Measurements from ENCODE around the gene RRP8. TPM values are rescaled to one million over a fixed set of nuclear protein-coding genes. Genes with fewer than 3 reads are reported as not detected.

RRP8 gene
- polyA plus RNA-seq, 1 donor, result 21.2 TPM

DNA sequence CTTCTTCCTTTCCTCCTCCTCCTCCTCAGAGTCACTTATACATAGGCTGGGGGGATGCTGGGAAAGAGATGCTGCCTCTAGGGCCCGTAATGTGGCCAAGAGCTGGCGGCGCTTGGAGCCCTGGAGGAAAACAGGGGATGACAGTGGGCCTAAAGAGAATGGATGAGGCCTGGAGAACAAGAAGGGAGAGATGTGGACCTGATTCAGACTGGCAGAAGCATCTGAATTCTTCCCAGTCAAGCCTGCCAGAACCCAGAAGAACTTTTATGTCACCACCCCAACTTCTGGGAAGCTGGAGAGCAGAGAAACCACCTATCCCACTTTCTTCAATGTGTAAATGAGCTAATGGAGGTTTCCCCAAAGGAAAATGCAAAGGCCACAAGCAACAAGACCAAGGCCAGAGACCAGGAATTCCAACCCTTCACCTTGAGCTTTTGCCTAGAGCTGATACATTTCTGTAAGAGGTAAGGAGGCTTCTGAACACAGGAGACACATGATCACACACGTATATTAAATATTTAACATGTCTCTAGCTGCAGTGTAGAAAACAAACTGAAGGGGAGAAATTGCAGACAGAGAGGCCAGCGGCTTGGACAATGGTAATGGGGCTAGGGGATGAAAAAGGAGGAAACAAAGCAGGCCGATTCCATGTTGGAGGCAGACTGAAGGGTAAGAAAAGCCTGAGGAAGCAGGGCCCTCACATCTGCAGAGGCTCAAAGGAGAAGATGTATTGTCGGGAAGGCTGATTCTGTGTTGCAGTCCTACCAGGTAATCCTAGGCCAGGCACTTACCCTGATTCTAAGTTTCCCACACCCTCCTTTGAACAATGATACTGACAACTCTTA is 1.1 kb downstream of the RRP8 start:
- no peak for DNase-seq

DNA sequence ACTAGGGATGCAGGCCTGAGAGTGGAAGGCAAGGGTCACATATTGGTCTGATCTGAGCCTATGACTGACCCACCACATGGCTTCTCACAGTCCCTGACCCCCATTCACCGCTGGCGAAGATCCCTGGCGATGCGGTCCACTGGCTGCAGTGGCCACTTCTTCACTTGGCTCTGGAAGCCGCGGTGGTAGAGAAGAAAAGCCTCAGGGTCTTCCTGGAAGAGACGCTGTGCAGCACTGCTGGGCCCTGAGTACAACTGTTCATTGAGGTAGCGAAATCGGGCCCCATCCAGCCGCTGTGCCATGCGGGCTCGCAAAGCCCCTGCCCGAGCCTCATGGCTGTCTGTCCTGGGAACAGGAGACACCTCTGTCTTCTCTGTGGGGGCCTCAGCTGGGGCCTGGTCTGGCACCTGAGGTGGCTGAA is 2.4 kb downstream of the RRP8 start:
- no peak for DNase-seq

DNA sequence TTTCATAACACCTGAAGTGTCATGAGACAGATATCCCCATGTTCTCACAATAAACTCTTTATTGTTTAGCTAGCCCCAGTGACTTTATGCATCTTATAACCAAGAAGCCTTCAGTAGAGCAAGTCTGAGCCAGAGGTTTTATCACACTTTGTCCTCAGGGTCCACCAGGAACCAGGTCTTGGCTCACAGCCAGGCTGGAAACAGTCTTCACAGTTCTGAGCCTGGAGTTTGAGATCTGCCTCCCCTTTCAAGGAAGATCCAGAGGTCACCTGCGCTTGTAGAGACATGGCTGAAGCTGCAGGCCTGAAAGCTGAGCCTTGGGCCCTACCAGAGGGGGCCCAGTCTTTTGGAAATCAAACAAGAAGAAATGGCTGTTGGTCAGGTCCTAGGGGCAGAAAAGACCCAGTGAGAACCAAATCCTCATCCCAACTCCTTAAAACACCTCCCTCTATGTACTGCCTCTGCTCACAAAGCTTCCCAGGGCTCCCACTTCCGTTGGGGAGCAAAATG is 3.5 kb downstream of the RRP8 start:
- no peak for DNase-seq

DNA sequence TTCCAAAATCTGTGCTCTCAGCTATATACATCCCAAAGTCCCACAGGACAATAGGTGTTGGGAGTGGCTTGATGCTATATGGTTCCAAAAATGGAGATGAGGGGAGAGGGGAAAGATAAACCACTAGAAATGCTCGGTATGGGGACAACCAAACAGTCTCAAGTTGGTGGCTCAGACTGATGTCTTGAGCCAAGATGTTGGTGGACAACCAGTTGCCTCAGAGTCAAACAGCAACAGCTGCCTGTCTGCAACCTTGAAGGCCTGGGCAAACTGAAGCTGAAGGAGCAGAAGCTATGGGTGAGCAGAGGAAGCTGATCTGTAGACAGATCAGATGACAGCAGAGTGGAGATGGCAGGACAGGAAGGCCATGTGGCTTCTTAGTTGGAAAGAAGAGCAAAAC is 4.0 kb downstream of the RRP8 start:
- no peak for DNase-seq

DNA sequence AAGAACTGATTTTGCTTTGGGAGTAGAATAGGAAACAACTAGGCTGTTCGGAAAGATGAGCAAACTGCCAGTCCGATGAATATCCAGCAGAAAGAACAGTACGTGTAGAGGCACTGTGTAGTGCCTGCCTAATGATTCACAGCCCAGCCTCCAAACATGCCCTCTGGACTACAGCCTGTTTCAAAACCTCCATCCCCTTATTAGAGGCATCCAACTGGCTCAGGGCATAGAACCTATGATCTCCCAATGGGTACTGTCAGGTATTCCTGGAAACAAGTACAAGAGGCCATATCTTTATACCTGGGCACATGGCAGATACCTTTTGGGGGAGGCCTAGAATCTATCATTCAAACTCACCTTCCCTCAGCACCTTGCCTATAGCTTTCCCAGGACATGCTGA is 4.9 kb downstream of the RRP8 start:
- DNase-seq, result no peak

DNA sequence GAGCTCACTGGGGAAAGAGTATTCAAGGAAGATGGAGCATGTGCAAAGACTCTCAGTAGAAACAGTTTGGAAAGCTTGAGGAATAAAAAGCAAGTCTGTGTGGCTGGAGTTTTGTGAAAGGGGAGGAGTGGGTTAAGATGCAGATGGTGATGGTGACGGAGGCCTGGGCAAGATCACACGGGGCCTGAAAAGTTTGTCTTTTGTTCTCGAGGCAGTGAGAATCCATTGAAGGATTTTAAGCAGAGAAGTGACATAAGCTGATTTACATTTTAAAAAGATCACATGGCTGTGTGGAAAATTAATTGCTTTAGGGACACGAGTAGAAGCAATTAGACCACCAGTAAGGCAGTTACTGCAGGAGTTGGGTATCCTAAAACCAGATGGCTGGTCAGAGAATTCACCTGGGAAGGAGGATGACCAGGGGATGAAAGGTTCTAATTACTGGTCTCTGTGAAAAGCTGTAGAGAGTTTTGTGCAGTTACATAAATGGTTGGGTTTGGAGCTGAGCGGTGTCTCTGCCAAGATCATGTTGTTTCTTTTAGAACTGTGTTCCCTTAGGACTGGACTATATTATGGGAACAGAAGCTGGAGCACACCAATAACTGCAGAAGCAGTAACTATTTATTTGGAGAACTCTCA is 7.1 kb downstream of the RRP8 start:
- DNase-seq, result no peak

DNA sequence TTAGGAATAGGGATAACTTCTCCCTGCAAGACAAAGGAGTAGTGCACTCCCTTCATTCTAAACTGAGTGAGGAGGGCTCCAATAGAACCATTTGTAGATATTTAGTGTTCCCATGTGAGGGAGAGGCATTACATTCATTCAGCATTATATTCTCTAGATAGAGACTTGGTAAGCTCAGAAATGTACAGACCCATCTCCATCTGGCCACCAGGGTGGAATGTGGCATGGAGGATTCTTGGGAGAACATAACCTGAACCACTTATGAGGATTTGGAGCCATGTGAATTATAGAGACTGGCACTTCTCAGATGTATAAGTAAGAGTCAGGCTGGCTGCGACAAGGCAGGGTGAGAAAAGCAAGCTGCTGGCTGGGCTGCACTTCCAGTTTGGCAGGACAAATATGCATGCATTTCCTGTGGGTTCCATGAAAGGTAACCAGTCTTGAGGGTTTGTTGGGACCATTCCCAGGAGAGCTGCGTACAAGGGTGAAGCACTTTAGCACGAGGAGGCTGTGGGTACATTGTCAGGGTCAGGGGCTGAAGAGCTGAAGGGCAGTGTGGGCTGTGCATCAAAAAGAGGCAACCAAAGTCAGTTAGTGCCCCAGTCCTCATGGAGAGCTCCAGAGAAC is 9.2 kb downstream of the RRP8 start:
- DNase-seq, result no peak

DNA sequence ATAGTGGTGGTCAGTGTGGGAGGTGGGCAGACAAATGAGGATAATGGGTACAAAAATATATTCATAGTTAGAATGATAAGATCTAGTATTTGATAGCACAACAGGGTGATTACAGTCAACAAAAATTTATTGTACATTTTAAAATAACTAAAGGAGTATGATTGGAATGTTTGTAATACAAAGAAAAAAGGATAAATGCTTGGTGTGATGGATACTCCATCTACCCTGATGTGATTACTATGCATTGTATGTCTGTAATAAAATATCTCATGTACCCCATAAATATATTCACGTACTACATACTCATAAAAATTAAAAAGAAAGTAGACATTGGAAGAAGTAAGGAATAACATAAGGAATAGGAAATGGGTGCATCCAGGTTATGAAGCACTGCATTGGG is 15.4 kb downstream of the RRP8 start:
- no peak for DNase-seq

DNA sequence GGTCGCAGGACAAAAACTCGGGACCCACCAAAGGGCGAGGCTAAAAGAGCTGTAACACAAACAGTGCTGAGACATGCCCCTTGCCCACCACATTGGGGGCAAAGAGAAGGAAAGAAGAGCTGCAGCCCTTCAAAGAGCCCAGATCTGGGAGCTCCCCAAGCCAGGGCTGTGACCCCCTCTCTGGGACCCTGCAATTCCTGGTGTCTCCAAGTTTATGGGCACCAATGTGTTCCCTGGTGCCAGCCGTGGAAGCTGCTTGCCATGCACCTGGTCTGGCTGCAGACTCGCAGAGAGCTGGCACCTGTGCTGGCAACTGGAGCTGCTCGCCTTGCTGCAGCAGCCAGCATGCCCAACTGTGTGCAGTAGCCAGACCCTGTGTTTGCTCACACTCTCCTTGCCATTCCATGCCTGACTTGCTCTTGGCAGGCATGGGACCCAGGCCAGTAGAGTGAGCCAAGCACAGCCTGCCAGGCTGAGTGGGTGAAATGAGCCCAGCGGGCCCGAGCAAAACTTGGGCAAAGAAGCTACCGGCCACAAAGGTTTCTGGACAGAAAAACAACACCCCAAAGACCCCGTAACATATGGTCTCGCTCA is 16.0 kb downstream of the RRP8 start:
- DNase-seq, result no peak

DNA sequence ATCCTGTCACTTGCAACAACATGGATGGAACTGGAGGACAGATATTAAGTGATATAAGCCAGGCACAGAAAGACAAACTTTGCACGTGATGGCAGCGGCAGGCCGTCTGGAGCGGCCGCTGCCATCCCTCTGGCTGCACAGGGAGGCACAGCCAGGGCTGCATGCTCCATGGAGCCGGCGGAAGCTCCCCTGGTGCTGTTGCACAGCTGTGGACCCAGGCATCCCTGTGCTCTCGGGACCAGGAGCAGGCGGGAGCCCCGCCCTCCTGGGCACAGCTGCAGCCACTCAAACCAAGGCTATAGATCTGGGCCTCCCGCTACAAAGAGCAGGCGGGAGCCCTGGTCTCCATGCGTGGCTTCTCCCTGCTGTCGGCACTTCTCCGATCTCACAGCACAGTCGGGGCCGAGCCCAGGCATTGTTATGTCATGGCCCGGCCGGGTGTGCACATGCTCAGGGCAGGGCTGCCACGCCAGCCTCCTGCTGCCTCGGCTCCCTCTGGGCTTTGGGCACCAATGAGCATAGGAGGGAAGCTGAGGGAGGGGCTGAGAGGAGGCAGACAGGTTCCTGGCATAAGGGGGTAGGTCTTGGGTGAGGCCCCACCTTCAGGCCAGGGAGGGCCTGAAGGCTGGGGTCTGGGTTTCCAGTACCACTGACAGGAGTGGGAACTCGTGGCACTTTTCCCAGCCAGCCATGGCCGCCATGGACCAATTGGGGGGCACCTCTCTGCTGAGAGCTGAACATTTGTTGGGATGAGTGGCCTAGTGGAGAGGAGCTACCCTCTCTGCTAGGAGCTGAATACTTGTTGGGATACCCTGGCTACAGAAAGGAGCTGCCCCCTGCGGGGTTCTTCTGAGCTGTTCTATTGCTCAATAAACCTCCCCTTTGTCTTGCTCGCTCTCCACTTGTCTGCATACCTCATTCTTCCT is 16.7 kb downstream of the RRP8 start:
- DNase-seq, result no peak

DNA sequence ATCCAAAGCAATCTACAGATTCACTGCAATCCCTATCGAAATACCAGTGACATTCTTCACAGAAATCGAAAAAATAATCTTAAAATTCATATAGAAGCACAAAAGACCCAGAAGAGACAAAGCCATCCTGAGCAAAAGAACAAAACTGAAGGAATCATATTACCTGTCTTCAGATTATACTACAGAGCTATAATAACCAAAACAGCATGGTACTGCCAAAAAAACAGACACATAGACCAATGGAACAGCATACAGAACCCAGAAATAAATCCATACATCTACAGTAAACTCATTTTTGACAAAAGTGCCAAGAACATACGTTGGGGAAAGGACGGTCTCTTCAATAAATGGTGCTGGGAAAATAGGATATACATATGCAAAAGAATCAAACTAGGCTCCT is 18.9 kb downstream of the RRP8 start:
- no peak for DNase-seq

DNA sequence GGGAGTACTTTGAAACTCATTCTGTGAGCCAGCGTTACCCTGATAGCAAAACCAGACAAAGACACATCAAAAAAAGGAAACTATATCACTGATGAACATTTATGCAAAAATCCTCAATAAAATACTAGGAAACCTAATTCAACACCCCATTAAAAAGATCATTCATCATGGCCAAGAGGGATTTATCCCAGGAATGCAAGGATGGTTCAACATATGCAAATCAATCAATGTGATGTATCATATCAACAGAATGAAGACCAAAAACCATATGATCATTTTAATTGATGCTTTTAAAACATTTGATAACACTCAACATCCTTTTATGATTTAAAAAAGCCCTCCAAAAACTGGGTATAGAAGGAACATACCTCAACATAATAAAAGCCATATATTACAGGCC is 19.8 kb downstream of the RRP8 start:
- DNase-seq, result no peak

DNA sequence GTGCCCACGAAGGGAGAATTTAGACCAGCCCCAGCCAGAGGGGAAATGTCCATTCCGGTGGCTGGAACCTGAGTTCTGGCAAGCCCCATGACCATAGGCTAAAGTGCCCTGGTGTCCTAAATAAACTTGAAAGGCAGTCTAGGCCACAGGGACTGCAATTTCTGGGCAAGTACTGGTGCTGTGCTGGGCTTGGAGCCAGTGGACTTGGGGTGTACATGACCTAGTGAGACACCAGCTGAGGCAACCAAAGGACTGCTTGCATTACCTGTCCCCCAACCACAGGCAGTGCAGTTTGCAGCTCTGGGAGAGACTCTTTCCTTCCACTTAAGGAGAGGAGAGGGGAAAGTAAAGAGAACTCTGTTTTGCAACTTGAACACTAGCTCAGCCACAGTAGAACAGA is 23.7 kb downstream of the RRP8 start:
- no peak for DNase-seq

DNA sequence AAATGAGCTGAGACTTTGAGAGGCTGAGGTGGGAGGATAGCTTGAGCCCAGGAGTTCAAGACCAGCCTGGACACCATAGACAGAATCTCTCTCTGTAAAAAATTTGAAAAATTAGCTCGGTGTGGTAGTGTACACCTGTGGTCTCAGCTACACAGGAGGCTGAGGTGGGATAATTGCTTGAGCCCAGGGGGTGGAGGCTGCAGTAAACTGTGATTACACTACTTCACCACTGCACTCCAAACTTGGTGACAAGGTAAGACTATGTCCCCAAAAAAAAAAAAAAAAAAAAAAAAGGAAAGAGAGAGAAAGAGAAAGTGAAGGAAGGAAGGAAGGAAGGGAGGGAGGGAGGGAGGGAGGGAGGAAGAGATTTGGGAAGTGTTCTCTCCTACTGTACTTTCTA is 25.3 kb downstream of the RRP8 start:
- no peak for DNase-seq

DNA sequence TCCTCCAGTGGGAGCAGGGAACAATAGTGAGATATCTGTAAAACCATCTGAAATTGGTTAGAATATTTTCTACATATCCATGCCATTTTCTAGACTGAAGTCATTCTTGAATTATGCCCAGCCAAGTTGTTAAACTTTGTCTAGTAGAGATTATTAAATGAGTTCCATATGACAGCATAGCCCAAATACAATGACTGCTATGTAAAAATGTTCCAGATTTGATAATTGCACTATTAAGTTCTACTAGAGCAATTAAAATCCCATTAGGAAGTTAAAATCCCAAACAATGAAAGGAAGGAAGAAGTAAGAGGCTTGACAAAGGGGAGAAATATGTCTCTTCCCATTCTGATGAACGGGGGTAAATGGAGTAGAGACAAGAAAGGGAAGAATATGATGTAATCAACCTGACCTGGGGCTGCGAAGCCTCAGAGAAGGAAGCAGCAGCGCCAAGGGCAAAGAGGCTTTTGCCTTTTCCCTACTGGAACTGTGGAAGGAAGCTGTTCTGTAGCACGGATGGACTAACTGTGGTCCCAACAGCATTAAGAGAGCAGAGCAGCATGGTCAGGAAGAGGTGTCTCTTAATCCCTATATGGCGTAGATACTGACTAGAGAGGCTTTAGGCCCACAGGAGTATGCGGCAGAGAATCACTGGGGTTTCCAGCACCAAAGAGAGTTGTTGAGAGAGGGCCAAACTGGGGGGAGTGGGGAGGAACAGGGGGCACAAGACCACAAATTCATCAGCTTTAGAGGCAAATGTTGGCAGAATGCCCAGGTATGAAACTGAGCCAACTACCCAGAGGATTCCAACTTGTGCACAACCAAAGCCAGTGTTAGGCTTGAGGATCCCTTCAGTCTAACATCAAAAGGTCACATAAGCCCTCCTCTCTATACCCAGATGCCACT is 26.7 kb downstream of the RRP8 start:
- DNase-seq, result no peak

DNA sequence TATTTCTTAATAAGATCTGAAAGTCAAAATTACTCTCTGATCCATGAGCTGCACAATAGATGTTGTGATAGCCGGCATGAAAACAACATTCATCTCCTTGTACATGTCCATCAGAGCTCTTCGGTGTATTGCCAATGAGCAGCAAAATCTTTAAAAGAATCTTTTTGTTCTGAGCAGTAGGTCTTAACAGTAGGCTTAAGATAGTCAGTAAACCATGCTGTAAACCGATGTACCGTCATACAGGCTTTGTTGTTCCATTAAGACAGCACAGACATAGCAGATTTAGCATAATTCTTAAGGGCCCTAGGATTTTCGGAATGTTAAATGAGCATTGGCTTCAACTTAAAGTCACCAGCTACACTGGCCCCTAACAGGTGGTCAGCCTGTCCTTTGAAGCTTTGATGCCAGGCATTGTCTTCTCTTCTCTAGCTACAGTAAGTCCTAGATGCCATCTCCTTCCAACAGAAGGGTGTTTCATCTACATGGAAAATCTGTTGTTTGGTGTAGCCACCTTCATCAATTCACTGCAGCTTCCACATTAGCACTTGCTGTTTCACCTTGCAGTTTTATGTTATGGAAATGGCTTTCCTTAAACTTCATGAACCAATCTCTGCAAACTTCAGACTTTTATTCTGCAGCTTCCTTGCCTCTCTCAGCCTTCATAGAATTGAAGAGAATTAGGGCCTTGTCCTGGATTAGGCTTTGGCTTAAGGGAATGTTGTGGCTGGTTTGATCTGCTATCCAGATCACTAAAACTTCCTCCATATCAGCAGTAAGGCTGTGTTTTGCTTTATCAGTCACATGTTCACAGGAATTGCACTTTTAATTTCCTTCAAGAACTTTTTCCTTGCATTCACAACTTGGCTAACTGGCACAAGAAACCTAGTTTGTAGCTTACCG is 28.4 kb downstream of the RRP8 start:
- no peak for DNase-seq

DNA sequence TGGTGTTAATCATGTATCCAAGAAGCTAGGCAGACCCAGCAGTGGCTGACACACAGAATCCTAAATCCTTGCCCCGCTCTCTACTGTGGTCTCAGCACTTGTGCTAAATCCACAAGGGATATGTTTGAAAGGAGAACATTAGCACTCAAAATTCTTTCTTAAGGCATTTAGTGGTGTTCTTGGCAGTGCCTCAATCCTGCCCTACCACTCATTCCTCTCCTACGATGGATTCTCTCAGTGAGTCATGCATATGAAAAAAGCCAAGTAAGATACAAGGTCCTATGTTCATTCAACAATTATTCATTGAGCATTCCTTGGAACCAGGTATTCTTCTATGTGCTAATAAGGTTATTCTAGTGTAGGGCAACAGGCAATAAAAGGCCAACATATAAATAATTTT is 31.2 kb downstream of the RRP8 start:
- no peak for DNase-seq

DNA sequence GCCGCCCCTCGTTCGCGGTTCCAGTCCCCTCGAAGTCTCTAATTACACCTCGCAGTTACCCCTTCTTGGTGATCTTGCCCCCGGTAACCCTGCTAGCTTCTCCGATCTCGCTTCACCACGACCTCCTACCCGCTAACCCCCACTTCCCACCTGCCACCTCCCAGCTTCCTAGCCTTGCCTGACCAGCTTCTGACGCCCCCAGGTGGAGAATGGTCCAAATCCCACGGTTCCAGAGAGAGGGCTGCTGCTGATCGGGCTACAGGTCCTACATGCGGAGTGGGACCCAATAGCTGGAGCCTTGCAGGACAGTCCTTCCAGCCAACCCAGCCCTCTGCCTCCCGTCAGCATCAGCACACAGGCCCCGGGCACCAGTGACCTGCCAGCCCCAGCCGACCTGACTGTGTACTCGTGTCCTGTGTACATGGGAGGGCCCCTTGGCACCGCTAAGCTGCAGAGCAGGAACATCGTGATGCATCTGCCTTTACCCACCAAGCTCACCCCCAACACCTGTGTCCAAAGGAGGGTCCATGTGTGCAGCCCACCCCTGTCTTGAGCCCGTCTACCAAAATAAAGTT is 31.9 kb downstream of the RRP8 start:
- DNase-seq, result no peak
